ENCODE measurements around the gene KCNT1.

DNA sequence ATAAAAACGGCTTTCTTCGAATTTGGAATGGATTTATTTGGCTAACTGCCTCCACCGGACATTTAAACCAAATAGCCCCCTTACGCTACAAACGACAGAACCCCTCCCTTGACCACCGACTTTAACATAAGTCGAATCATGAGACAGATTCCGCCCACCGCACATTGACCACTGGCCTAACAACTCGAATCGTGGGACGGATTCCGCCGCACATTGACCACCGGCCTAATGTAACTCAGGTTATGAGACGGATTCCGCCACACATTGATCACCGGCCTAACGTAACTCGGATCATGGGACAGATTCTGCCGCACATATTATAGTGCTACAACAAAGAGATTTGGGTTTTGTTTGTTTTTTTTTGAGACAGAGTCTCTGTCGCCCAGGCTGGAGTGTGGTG lies 41.6 kb upstream of the KCNT1 start:
- no peak for TF ChIP-seq NFIC (IDR thresholded peaks at IDR 0.05; ENCODE audit: low read depth, low read length)
- no peak for TF ChIP-seq TAF1 (IDR thresholded peaks at IDR 0.05; ENCODE audit: borderline replicate concordance, low read depth, low read length)
- no peak for TF ChIP-seq YY1 (IDR thresholded peaks at IDR 0.05; ENCODE audit: low read depth, low read length)
- no peak for TF ChIP-seq POLR2A (IDR thresholded peaks at IDR 0.05; ENCODE audit: low read depth, low read length)
- TF ChIP-seq TCF12 (IDR thresholded peaks at IDR 0.05; ENCODE audit: low read depth, low read length), result no peak
- no peak for TF ChIP-seq REST (IDR thresholded peaks at IDR 0.05; ENCODE audit: low read depth, low read length)
- no peak for TF ChIP-seq CTCF (IDR thresholded peaks at IDR 0.05 in 2 of 3, conservative IDR thresholded peaks at IDR 0.05 in 1 of 3; ENCODE audit: control insufficient read depth in 2 of 3, extremely low read depth in 1 of 3, insufficient read depth in 1 of 3, low read depth in 3 of 3, low read length in 3 of 3)

All from GM12878 (cell line).